Vagina (tissue), 2 donors: ENCODE results near the gene NRP1.

ENCODE experiments used
- CTCF ChIP-seq, 3 experiments: fragments of 450-650 bp in 2 of 3; fragments of 200-600 bp in 1 of 3; sonication (generic) in 1 of 3; IDR thresholded peaks; one replicate each; pipeline ENCODE4 v1.5.1; 2017 to 2019; ENCODE audit warnings: antibody characterized with exemption in 3 of 3, mild to moderate bottlenecking in 2 of 3, moderate library complexity in 2 of 3
- POLR2A ChIP-seq, 2 donors: fragments of 450-650 bp; IDR thresholded peaks; one replicate each; pipeline ENCODE4 v1.6.1; 2017; ENCODE audit warnings: antibody characterized with exemption in 2 of 2, mild to moderate bottlenecking in 2 of 2, moderate library complexity in 2 of 2
- POLR2AphosphoS5 ChIP-seq, 2 donors: sonication (generic); formaldehyde crosslinking; IDR thresholded peaks; one replicate each; pipeline ENCODE4 v1.9.0; 2017; ENCODE audit warnings: antibody characterized with exemption in 2 of 2, mild to moderate bottlenecking in 2 of 2, low read depth in 1 of 2; ENCODE audit not compliant: insufficient read depth in 1 of 2

DNA sequence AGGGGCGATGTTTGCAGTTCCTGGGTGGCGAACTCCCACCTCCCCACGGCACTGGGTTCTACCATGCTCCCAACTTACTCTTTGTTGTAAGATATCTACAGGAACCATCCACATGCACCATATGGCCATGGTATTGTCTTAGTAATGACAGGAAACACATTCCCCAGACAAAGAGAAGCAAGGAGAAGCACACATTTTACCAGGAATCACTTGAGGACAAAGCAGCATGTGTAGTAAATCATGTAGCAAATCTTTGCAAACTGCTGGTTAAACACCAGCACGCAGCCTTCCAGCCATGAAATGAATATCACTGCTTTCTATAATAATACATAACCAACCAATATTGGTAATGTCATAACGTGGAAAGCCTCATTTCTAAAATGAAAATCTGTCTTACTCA lies 101.2 kb downstream of the NRP1 start:
- TF ChIP-seq CTCF (IDR thresholded peaks at IDR 0.05), result no peak
- no peak for TF ChIP-seq POLR2AphosphoS5 (IDR thresholded peaks at IDR 0.05; ENCODE audit: insufficient read depth in 1 of 2, low read depth in 1 of 2)
- TF ChIP-seq POLR2A (IDR thresholded peaks at IDR 0.05), result no peak
